ENCODE data around the gene OR52E5.

- no peak for TF ChIP-seq POLR2A (IDR thresholded peaks at IDR 0.05)
- TF ChIP-seq, protein P1, sequence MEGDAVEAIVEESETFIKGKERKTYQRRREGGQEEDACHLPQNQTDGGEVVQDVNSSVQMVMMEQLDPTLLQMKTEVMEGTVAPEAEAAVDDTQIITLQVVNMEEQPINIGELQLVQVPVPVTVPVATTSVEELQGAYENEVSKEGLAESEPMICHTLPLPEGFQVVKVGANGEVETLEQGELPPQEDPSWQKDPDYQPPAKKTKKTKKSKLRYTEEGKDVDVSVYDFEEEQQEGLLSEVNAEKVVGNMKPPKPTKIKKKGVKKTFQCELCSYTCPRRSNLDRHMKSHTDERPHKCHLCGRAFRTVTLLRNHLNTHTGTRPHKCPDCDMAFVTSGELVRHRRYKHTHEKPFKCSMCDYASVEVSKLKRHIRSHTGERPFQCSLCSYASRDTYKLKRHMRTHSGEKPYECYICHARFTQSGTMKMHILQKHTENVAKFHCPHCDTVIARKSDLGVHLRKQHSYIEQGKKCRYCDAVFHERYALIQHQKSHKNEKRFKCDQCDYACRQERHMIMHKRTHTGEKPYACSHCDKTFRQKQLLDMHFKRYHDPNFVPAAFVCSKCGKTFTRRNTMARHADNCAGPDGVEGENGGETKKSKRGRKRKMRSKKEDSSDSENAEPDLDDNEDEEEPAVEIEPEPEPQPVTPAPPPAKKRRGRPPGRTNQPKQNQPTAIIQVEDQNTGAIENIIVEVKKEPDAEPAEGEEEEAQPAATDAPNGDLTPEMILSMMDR (IDR thresholded peaks at IDR 0.05) = no peak
Observed at GRCh38 chr11:5933116-5933515, 40.1 kb downstream of the OR52E5 start.

Data from body of pancreas (tissue), 4 donors.